HEK293T (cell line): ENCODE measurements around the gene TMEM72.

Experiments used
- ARNT ChIP-seq: fragments of 450-650 bp; IDR thresholded peaks from 2 replicates; pipeline ENCODE4 v1.6.1; 2017; ENCODE audit warnings: mild to moderate bottlenecking
- BHLHE40 ChIP-seq: fragments of 450-650 bp; IDR thresholded peaks from 2 replicates; pipeline ENCODE4 v1.6.1; 2016; ENCODE audit warnings: mild to moderate bottlenecking, moderate library complexity, borderline replicate concordance
- ELF4 ChIP-seq: fragments of 450-650 bp; IDR thresholded peaks from 2 replicates; pipeline ENCODE4 v1.6.1; 2017; ENCODE audit warnings: antibody characterized with exemption

GRCh38 chr10:44921506-44921905 is 10.4 kb downstream of the TMEM72 start:
- no peak for TF ChIP-seq BHLHE40
- no peak for TF ChIP-seq ELF4
- no peak for TF ChIP-seq ARNT
